Hepatocyte (in vitro differentiated cells): ENCODE data around the gene GRID1.

Experiments
- EZH2 ChIP-seq: fragments of 200-600 bp; sonication (generic); IDR thresholded peaks from 2 replicates; pipeline ENCODE4 v1.6.1; 2016; ENCODE audit warnings: antibody characterized with exemption, mild to moderate bottlenecking, borderline replicate concordance
- EZH2phosphoT487 ChIP-seq: fragments of 200-600 bp; sonication (generic); IDR thresholded peaks from one replicate; pipeline ENCODE4 v1.6.1; 2018; ENCODE audit warnings: antibody characterized with exemption, mild to moderate bottlenecking, low read depth, moderate library complexity; ENCODE audit not compliant: unreplicated experiment, severe bottlenecking
- TF ChIP-seq, protein P1 (sequence below): fragments of 200-600 bp; sonication (generic); IDR thresholded peaks from 2 replicates; pipeline ENCODE4 v1.5.1; 2016; ENCODE audit warnings: antibody characterized with exemption, mild to moderate bottlenecking; ENCODE audit not compliant: poor library complexity

DNA sequence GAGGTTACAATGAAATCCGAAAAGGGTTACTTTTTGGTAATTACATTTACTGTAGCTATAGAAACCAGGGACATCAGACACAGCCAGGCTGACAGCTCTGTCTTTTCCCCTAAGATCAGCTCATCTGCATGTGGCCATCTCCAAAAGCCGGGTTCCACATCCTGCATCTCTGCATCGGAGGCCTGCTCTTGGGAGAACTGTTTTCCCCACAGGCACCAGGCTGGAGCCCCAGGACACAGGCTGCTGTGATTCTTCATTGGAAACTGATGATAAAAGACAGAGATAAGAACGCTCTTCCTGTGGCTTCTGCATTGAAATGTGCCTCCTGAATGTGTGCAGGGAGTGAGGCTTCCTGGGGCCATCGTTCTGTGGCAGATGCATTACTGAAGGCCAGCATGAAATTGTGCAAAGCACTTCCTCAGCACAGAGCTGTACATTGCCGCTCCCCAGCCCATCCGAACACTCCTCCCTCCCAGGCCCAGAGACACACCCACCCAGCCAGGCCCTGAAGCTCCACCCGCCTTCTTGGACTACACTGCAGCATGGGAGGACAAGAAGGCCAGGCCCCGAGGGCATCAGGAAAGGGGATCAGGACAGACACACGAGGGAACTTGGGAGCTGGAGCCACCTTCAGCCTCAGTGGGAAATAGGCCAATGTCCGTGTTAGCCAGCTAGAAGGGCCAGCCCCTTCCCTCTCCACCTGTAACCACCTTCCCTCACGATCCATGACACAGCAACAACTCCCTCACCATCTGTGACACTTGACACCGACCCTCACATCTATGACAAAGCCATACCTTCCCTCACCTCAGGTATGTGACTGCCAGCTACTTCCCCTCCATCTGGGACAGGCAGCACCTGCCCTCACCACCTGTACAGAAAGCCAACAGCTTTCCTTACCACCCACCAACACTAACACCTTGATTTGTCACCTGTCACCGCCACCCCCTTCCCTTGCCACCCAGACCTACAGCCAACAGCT, 113.2 kb downstream of the GRID1 start:
- TF ChIP-seq, protein P1, sequence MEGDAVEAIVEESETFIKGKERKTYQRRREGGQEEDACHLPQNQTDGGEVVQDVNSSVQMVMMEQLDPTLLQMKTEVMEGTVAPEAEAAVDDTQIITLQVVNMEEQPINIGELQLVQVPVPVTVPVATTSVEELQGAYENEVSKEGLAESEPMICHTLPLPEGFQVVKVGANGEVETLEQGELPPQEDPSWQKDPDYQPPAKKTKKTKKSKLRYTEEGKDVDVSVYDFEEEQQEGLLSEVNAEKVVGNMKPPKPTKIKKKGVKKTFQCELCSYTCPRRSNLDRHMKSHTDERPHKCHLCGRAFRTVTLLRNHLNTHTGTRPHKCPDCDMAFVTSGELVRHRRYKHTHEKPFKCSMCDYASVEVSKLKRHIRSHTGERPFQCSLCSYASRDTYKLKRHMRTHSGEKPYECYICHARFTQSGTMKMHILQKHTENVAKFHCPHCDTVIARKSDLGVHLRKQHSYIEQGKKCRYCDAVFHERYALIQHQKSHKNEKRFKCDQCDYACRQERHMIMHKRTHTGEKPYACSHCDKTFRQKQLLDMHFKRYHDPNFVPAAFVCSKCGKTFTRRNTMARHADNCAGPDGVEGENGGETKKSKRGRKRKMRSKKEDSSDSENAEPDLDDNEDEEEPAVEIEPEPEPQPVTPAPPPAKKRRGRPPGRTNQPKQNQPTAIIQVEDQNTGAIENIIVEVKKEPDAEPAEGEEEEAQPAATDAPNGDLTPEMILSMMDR, result no peak
- TF ChIP-seq EZH2 (no peak), EZH2phosphoT487 (no peak)
